Measurements from ENCODE around the gene MMP25.

Gene MMP25

DNA sequence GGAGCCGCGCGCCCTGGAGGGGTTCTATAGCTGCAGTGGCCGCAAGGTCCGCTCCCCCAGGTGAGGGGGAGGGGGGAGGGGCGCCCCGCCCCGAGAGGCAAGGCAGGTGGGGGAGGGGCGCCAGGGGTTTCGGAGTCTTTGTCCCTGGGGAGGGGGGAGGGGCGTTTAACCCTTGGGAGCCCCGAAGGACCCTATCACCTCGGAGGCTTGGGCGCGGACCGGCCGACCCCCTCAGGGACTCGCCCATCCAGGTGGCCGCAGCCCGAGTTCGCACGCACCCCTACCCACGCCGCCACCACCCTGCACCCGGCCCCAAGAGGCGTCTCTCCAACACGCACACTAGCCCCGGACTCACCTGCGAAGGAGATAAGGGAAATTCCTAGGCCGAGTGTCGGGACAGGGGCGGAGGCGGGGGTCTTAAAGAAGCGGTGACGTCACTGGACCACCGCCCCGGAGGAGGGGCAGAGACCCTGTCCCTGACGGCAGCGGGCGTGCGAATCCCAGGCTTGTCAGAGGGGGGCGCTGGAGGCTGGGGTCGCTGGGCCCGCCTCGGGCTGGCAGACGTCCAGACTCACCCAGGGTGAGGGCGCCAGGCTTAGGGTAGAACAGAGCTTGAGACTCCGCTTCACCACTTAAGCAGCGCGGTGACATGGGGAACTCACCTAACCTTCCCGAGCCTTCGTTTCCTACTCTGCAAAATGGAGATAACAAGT lies 28.4 kb upstream of the MMP25 start, which contains the start of gene CLDN6:
TSS of gene CLDN6 (minus strand) at position 390 of the 713 bp plus-strand sequence. CDS start 2,162 bp downstream, outside the sequence.
- peak; percentile 52 for DNase-seq

DNA sequence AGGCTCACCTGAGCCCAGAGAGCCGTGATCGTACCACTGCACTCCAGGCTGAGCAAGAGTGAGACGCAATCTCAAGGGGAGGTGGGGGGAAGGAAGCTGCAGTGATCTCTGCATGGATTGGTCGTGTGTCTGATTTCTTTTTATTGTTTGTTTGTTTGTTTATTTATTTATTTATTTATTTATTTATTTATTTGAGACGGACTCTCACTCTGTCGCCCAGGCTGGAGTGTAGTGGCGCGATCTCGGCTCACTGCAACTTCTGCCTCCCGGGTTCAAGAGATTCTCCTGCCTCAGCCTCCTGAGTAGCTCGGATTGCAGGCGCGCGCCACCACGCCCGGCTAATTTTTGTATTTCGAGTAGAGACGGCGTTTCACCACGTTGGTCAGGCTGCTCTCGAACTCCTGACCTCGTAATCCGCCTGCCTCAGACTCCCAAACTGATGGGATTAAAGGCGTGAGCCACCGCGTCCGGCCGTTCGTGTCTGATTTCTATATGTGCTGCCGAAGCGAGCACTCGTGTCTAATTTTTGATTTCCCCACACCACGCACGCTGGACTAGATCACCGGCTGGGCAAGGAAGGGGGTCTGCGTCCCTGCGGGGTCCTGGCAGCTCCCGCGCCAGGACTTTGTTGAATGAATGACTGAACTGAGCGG lies 26.6 kb upstream of the MMP25 start:
- DNase-seq: no peak

DNA sequence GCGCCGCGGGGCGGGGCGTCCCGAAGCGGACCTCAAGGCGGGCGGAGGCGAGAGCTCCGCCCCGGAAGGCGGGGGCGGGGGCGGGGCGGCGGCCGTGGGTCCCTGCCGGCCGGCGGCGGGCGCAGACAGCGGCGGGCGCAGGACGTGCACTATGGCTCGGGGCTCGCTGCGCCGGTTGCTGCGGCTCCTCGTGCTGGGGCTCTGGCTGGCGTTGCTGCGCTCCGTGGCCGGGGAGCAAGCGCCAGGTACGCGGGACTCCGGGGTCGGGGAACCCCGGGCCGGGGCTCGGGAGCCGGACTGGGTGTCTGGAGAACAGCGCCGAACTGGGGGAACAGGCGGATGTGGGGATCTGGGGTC lies 26.1 kb upstream of the MMP25 start, which contains the start of gene TNFRSF12A:
TSS of gene TNFRSF12A (plus strand) at position 122 of the 357 bp plus-strand sequence. CDS start at position 152, 30 bp downstream.
- peak; percentile 81 for DNase-seq

DNA sequence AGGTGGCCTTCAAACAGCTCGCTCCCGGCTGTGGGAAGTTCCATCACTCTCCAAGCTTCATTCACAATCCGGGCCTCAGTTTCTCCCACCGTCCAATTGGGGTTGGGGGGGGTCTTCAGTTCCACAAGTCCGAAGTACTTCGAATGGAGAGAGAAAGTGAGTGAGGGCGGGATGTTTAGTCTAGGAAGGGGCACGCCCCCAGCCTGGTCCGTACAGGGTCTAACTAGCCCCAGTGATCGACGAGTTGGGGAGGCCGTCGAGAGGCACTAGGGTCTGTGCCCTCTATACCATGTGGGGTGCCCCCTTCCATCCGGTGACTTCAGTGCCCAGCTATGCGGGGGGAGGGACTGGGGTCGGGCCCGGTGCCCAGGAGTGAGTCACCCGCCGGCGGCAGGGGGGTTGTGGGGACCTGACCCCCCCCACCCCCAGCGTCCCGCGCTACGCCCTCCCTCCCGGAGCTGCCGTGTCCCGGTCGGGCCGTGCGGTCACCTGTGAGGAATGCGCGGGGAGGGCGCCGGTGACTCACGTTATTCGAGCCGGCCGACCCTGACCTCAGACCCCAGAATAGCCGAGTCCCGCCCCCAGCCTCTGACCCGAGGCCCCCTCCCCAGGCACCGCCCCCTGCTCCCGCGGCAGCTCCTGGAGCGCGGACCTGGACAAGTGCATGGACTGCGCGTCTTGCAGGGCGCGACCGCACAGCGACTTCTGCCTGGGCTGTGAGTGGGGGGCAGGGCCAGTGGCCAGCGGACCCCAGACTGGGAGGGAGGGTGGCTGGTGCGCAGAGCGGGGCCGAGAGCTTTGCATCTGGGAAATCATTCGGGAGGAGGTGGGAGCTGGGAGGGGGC lies 25.5 kb upstream of the MMP25 start:
- DNase-seq: peak; percentile 64

DNA sequence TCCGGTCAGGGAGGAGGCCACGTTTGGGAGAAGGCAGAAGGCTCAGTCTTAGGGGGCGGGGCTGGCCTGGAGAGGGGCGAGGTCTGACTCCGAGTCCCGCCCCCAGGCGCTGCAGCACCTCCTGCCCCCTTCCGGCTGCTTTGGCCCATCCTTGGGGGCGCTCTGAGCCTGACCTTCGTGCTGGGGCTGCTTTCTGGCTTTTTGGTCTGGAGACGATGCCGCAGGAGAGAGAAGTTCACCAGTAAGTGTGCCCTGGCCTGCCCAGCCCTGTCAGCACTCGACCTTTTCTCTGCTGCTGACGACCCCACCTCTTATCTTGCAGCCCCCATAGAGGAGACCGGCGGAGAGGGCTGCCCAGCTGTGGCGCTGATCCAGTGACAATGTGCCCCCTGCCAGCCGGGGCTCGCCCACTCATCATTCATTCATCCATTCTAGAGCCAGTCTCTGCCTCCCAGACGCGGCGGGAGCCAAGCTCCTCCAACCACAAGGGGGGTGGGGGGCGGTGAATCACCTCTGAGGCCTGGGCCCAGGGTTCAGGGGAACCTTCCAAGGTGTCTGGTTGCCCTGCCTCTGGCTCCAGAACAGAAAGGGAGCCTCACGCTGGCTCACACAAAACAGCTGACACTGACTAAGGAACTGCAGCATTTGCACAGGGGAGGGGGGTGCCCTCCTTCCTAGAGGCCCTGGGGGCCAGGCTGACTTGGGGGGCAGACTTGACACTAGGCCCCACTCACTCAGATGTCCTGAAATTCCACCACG lies 24.7 kb upstream of the MMP25 start:
- peak; percentile 94 for DNase-seq

DNA sequence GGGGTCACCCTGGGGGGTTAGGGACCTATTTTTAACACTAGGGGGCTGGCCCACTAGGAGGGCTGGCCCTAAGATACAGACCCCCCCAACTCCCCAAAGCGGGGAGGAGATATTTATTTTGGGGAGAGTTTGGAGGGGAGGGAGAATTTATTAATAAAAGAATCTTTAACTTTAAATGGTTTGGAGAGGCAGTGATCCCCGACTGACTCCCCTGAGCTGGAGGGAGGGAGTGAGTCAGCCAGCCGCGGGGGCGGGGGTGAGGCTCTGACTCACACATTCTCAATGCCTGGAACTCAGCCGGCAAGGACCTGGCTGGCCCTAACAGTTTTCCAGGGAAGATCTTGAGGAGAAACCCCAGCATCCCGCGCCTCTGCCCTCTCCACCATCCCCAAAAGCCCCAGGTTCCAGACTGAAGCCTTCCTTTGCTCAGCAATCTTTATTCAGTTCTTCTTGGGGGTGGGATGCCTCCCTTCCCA lies 24.1 kb upstream of the MMP25 start:
- peak; percentile 95 for DNase-seq

DNA sequence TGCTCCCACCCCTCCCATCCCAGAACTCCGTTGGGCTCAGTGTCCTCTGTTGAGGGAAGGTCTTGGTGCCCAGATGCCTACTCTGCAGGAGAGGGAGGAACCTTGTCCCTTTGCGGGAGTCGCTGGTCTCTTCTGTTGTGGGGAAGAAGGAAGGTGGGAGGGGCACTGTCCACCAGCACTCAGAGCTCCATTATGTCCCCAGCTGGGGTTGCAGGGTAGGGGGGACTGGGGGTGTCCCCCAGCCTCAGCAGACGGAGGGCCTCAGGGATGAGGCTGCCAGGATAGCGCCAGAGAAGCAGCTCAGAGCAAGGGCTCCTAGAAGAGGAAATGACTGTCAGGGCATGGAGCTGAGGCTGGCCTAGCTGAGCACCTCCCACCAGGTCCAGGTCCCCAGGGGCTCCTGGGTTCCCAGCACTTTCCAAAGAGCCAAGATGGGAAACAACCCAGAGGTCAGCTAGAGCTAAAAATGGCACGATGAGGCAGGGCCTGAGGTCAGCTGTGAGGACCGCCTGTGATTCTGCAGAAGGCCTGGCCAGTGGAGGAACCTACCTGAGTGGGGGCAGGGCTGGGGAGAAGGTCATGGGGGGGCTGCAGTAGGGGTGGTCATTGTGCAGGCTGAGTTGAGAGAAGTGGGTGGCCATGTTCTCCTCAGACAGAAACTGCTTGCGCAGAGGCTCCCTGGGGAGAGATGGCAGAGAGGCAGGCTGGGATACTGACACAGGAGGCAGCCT lies 23.5 kb upstream of the MMP25 start:
- peak; percentile 23 for DNase-seq

DNA sequence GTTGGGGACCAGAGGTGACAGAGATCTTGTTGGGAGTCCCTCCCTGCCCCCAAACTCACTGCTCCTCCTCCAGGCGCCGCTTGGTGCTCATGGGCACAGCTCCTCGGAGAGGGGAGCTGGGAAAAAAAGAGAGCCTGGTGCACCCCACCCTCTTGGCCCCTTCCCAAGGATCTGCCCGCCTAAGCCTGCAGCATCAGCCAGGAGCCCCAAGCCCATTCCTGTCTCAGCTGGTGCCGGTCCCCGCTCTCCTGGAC lies 23.0 kb upstream of the MMP25 start:
- peak; percentile 51 for DNase-seq

DNA sequence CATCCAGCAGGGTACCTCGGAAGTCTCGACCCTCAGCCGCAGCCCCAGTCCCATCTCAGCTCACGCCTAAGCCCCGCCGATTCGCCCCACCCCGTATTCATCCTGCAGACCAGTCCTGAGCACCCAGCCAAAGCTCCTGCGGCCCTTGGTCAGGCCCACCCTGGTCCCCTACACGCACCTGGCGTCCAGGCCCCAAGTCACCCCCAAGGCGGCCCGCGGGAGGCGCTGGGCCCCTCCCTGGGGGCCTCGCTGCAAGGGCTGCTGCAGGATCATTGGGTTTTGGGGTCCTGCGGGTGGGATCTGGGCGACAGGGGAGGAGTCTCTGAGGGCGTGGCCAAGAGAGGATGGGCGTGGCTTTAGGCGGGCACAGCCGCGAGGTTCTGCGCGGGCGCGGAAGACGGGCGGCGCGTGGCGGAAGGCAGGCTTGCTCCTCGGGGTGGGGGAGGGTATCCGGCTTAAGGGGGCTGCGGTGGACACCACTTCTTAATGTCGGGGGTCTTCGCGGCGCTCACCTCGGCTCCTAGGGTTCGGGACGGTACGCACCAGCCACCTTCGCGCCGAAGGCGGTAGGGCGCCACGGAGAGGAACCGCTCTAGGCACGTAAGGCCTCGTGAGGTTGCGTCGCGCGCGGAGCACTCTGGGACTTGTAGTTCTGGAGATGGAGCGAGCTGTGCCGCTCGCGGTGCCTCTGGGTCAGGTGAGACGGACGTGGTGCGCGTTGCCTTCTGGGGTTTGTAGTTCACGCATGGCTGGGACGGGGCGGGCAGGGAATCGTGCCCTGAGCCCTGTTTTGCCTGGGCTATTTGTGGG lies 22.5 kb upstream of the MMP25 start, which contains the start of the genes HCFC1R1 and THOC6:
TSS of gene HCFC1R1 (minus strand) at position 274 of the 810 bp plus-strand sequence. CDS start at position 273, 1 bp downstream.
TSS of gene THOC6 (plus strand) at position 367 of the 810 bp plus-strand sequence. CDS start at position 659, 292 bp downstream.
- DNase-seq: peak; percentile 98

DNA sequence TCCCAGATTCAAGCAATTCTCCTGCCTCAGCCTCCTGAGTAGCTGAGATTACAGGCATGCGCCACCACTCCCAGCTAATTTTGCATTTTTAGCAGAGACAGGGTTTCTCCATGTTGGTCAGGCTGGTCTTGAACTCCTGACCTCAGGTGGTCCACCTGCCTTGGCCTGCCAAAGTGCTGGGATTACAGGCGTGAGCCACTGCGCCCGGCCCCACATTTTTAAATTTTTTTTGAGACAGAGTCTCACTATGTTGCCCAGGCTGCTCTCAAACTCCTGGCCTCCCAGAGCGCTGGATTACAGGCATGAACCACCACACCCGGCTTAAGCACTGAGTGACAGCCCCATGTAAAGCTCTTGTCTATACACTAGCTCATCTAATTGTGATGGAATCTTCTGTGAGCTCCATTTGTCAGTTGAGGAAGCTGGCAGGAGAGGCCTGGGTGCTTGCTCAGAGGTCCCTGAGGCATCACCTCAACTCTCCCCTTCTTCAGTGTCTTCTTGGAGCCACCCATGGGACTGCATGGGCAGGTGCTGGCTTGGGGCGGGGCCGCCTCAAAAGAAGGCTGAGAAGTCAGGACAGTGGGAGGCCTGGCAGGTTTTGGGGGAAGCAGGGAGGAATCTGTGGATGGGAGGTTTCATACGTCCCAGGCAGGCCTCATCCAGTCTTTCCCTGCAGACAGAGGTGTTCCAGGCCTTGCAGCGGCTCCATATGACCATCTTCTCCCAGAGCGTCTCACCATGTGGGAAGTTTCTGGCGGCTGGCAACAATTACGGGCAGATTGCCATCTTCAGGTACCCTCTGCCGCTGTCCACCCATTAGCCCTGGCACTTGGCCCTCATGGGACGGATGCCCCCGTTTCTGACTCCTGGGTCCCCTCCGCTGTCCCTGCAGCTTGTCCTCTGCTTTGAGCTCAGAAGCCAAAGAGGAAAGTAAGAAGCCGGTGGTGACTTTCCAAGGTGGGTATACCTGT lies 21.0 kb upstream of the MMP25 start:
- DNase-seq: no peak

DNA sequence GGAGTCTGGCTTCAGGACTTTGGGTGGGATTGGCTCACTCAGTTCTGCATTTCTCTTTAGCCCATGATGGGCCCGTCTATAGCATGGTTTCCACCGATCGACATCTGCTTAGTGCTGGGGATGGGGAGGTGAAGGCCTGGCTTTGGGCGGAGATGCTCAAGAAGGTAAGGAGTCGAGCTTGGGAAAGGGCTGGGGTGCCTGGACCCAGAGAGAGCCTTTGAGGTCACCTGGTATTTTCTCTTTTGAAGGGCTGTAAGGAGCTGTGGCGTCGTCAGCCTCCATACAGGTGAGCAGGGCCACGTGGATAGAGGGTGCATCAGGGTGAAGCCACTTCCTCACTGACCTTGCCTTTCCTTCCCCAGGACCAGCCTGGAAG lies 20.4 kb upstream of the MMP25 start:
- no peak for DNase-seq

DNA sequence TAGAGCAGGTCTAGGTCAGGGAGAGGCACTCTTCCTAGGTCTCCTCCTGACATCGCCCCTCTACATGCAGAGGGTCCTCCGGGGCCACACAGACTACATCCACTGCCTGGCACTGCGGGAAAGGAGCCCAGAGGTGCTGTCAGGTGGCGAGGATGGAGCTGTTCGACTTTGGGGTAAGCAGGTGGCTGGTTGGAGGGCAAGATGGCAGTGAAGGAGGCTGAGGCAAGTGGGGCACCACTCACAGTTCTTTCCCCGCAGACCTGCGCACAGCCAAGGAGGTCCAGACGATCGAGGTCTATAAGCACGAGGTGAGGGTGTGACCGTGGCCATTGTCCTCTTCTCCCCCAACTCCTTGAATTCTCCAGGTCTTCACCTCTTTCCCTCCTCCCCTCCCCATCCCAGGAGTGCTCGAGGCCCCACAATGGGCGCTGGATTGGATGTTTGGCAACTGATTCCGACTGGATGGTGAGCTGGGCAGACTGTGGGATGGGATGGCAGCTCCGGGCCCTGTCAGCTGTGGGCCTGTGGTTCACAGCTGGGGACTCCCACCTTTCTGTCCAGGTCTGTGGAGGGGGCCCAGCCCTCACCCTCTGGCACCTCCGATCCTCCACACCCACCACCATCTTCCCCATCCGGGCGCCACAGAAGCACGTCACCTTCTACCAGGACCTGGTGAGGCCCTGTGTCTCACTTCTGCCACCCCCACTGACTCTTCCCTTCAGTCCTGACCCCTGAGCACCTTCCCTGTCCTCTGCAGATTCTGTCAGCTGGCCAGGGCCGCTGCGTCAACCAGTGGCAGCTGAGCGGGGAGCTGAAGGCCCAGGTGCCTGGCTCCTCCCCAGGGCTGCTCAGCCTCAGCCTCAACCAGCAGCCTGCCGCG lies 19.5 kb upstream of the MMP25 start:
- DNase-seq: no peak

DNA sequence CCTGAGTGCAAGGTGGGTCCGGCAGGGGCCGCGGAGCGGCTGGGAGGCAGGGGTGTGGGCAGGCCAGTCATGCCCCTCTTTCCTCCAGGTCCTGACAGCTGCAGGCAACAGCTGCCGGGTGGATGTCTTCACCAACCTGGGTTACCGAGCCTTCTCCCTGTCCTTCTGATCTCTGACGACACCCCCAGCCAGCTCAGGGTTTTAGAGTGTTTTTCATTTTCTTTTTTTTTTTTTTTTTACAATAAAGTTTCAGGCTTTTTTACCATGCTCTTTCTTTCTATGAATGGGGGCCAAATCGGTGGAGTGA lies 18.9 kb upstream of the MMP25 start:
- DNase-seq: no peak

DNA sequence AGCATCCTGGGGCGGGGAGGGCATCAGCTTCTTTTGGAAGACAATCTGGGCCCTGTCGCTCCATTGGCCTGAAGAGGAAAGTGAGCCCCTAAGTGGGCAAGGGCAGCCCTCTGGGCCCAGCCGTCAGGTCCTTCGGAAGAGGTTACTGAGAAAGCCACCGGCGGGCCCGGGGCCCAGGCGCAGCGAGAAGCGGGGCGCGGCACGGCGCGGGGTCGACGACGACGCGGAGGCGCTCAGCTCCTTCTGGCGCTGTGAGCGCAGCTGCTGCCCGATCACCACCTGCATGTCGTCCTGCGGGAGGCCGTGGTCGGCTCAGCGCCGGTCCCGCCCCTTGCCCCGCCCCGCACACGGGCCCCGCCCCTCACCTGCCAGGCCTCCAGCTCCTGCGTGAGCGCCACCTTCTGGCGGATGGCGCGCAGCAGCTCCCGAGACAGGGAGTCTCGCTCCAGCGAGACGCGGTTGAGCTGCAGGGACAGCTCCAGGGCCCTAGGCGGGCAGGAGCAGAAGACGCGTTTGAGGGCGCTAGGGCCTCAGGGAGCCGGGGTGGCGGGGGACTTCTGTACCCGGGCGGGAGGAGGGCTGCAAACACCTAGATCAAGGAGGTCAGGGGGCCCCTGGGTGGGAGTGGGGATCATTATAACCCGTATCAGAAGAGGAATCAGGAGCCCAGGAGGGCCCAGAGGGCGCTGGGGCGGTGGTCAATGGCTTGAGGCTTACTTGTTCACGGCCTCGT lies 18.2 kb upstream of the MMP25 start:
- DNase-seq: peak; percentile 92

DNA sequence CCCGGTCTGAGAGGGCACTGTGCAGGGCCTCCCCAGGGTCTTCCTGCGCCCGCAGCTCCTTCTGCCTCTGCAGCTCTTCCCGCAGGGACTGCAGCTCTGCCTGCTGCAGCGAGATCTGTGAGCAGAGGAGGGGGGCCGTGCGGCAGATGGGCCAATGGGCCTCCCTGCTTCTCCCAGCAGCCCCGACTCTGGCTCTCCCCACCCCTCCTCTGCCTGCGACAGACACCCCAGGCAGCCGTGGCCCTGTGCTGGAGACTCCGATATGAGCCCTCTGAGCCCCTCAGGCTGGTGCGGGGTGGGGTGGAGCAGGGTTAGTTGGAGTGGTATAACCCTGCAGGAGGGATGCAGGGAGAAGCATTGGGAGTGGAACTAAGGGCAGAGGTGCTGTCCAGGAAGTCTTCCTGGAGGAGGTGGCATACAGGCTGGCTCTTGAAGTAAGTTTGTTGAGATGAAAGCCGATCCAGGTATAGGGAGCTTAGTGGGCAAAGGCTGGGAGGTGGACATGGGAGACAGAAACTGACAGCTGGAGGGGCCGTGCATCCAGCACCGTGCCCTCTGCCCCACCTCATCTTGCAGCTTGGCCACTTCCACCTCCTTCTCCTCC lies 17.5 kb upstream of the MMP25 start:
- no peak for DNase-seq

DNA sequence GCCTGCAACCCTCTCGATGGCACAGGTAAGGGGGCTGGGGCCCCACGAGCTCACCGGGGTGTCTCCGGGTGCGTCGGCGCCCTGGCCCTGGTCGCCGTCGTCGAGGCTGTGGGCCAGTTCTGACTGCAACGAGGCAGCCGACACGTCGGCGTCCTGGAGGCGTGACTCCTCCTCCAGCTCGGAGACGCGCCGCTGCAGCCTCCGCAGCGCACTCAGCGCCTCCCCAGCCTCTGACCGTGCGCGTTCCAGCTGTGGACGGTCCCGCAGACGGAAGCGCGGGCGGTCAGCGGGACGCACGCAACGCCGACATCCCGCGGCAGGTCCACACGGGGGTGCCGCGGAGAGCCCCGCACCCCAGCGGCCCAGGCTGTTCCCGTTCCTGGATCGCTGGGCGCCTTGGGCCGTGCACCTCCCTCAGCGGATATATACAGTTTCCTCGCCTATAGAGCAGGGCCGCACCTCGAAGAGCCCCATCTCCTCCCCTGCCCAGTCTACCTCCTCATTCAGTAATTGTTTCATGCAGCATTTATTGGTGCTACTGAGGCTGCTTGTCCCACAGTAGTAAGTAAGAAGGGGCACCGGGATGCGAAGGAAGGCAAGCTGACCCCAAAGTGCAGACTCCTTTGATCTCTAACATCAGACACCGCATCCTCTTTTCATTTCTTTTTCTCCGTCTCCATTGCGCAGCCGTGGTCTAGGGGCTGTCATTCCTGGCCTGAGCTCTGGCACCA lies 16.7 kb upstream of the MMP25 start:
- peak; percentile 73 for DNase-seq
